WTC11 (cell line): Measurements from ENCODE around the gene ACOXL. TPM values are rescaled to one million over a fixed set of nuclear protein-coding genes. Genes with fewer than 3 reads are reported as not detected.

Experiments used
- ATAC-seq: fragments of 200-7000 bp; cut with Tn5 transposase; 2 replicates; pipeline ENCODE4 v1.10.0; 2021; ENCODE audit warnings: mild to moderate bottlenecking, moderate library complexity
- CTCF ChIA-PET: fragments of 300-600 bp; sonication (Branson Sonifier 250); formaldehyde crosslinking; loops from one replicate; lab custom pipeline; 2021; ENCODE audit warnings: antibody characterized with exemption; lab: Charles Lee
- POLR2A ChIA-PET: fragments of 350-600 bp; sonication (Branson Sonifier 250); formaldehyde crosslinking; loops from one replicate; lab custom pipeline; 2021; ENCODE audit warnings: antibody characterized with exemption; lab: Charles Lee
- DNase-seq: peaks from one replicate; pipeline ENCODE4 v3.0.0; 2021; ENCODE audit warnings: low spot score
- H3K27ac Mint-ChIP-seq: 2 replicates; pipeline ENCODE4 v1.8.0; 2021; ENCODE audit warnings: mixed read lengths
- H3K27me3 Mint-ChIP-seq: 2 replicates; pipeline ENCODE4 v1.8.0; 2021; ENCODE audit warnings: low read depth, mild to moderate bottlenecking, moderate library complexity, mixed read lengths
- H3K36me3 Mint-ChIP-seq: 2 replicates; pipeline ENCODE4 v1.8.0; 2021; ENCODE audit warnings: mixed read lengths
- H3K4me1 Mint-ChIP-seq: 2 replicates; pipeline ENCODE4 v1.8.0; 2022; ENCODE audit warnings: mixed read lengths
- H3K4me3 Mint-ChIP-seq: 2 replicates; pipeline ENCODE4 v1.8.0; 2021; ENCODE audit warnings: mild to moderate bottlenecking, moderate library complexity, mixed read lengths
- H3K9me3 Mint-ChIP-seq: 2 replicates; pipeline ENCODE4 v1.8.0; 2021; ENCODE audit warnings: mixed read lengths
- ELF4 ChIP-seq: sonication (generic); formaldehyde crosslinking; IDR thresholded peaks from 2 replicates; pipeline ENCODE4 v1.8.1; 2022; ENCODE audit warnings: low read depth, mild to moderate bottlenecking, moderate library complexity, missing genetic modification reagents
- KAT7 ChIP-seq: sonication (generic); formaldehyde crosslinking; IDR thresholded peaks from 2 replicates; pipeline ENCODE4 v1.8.1; 2023; ENCODE audit warnings: missing genetic modification reagents, mild to moderate bottlenecking, borderline replicate concordance
- TCF7 ChIP-seq: sonication (generic); formaldehyde crosslinking; IDR thresholded peaks from 2 replicates; pipeline ENCODE4 v1.8.0; 2022; ENCODE audit warnings: mild to moderate bottlenecking, low read depth, missing genetic modification reagents, moderate library complexity
- ZNF121 ChIP-seq: sonication (generic); formaldehyde crosslinking; IDR thresholded peaks from 2 replicates; pipeline ENCODE4 v1.8.0; 2023; ENCODE audit warnings: missing genetic modification reagents
- ZNF232 ChIP-seq: sonication (generic); formaldehyde crosslinking; IDR thresholded peaks from 2 replicates; pipeline ENCODE4 v1.8.0; 2022; ENCODE audit warnings: mild to moderate bottlenecking, missing genetic modification reagents
- ZNF281 ChIP-seq: sonication (generic); formaldehyde crosslinking; IDR thresholded peaks from 2 replicates; pipeline ENCODE4 v1.8.0; 2023; ENCODE audit warnings: mild to moderate bottlenecking, missing genetic modification reagents
- ZNF396 ChIP-seq: fragments of 250-450 bp; sonication (Bioruptor Pico); IDR thresholded peaks from 2 replicates; pipeline ENCODE4 v1.8.0; 2021; ENCODE audit warnings: mild to moderate bottlenecking, moderate library complexity, borderline replicate concordance
- total RNA-seq: library from RNA; stranded (reverse); gene quantifications from 3 replicates; pipeline ENCODE4 v1.2.3, GENCODE V29; 2021

ACOXL gene
- total RNA-seq, 1 experiment from 2014 or later, result 14.9 TPM

DNA sequence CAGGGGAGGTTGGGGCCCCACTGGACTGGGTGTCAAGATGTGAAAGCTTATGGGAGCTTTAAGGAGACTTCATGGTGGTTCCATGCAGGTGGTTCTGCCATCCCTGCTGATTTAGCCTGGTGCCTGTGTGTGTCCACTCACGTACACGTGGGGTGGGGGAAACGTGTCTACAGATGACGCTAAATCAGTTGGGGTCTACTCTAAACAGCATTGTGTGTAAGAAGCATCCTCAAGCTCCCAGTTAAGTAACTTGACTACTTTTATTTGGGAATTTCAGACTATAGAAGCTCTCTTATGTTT is 435.4 kb downstream of the ACOXL start:
- DNase-seq (no peak), ATAC-seq (no peak)
- Mint-ChIP-seq H3K4me1 (peaks cover 40% of the 10 kb centered on the region), H3K36me3 (peaks cover 14% of the 10 kb centered on the region), H3K27me3 (no peaks in the 10 kb centered on the region), H3K9me3 (no peaks in the 10 kb centered on the region), H3K4me3 (no peak overlapping the region), H3K27ac (no peak overlapping the region)
- CTCF ChIA-PET, result interaction anchor here (0.6 to 1.5 kb wide), 2 partner anchors 19 to 50 kb away, joined by 3 to 5 read pairs; no protein-coding TSS in a partner anchor
- TF ChIP-seq ZNF281 (CRISPR knock-in tag), result no peak
- TF ChIP-seq TCF7 (CRISPR knock-in tag), result no peak
- no peak for TF ChIP-seq ELF4 (CRISPR knock-in tag)
- no peak for TF ChIP-seq KAT7 (CRISPR knock-in tag)
- TF ChIP-seq ZNF232 (CRISPR knock-in tag), result no peak
- no peak for TF ChIP-seq ZNF121 (CRISPR knock-in tag)
- no peak for TF ChIP-seq ZNF396 (CRISPR knock-in tag)
- POLR2A ChIA-PET, result no interaction called here

Other genes with a start within 250 kb of the ACOXL start
- 9.1 to 12.5 TPM (median 9.3 TPM) in 3 replicates for gene RGPD6, start 155.4 kb upstream of the ACOXL start, total RNA-seq
- 115 to 118 TPM (median 116 TPM) in 3 replicates for gene BUB1, start 54.5 kb upstream of the ACOXL start, total RNA-seq